Activated CD4-positive, alpha-beta T cell treated with anti-CD3 and anti-CD28 coated beads for 48 hours (primary cell): Measurements from ENCODE around the gene RNF213.
A peak's percentile ranks its signal among the peaks of the same experiment; 100 is the strongest.
"Not testable (repeated sequence)": the region's sequence is repeated elsewhere in the genome, so short reads cannot be mapped to it uniquely, and the experiment has no call there.

Experiments used
- DNase-seq: peaks from one replicate; pipeline ENCODE4 v3.0.0-alpha.2; 2020

Gene RNF213

GRCh38 chr17:80272366-80272765 is 11.7 kb downstream of the RNF213 start:
- no peak for DNase-seq

GRCh38 chr17:80274331-80274730 is 13.7 kb downstream of the RNF213 start:
- DNase-seq = no peak

GRCh38 chr17:80274871-80275449 is 14.3 kb downstream of the RNF213 start:
- no peak for DNase-seq

- DNase-seq = not testable (repeated sequence)
These were observed 15.2 kb downstream of the RNF213 start for GRCh38 chr17:80275857-80276256.

DNA sequence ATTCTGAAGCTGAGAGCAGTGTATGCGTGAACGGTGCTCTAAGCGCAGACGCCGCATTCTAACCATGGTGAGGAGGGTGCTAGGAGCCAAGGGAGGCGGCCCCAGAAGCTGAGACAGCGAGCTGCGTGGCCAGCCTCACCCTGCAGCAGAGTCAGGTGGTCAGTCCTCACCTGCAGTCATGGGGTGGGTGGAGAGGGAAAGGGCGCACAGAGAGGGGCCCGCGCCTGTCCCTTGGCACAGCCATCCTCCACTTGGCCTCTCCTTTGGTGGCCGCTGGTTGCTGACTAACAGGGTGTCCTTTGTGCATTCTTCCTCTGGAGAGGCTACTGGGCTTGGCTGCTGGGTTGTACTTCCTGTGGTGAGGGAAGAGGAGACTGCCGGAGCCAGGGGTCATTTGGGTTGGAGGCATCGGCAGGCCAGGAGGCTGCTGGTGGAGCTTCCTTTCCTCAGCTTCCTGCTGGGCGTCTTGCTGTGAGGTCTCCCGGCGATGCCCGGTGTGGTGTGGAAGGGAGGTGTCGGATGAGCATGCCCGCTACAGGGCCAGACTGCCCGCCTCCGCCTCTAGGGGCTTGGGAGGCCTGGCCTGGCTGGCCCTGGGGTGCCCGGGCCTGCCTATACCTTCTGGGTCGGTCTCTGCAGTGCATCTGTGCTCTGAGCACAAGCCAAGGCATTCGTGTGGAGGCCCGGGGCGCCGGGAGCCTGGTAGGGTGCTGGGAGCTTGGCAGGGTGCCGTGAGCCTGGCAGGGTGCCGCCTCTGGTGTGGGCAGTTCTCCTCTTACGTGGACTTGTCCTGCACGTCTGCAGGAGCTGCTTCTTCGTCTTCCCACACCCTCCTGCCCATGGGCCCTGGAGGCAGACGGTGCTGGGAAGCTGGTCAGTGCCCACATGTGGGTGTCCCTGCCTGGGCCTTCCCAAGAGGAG is 17.4 kb downstream of the RNF213 start:
- no peak for DNase-seq

GRCh38 chr17:80279895-80280294 is 19.2 kb downstream of the RNF213 start:
- DNase-seq = no peak

DNA sequence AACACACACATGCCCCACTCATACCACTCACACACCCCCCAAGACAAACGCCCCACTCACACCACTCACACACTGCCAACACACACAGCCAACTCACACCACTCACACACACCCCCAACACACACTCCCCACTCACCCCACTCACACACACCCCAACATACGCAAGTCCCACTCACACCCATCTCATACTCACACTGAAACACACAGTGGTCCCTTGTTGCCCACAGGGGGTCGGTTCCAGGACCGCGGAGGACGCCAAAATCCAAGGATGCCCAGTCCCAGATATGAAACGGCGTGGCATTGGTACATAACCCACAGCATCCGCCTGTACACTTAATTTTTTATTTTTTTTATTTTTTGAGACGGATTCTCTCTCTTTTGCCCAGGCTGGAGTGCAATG is 20.9 kb downstream of the RNF213 start:
- no peak for DNase-seq

DNA sequence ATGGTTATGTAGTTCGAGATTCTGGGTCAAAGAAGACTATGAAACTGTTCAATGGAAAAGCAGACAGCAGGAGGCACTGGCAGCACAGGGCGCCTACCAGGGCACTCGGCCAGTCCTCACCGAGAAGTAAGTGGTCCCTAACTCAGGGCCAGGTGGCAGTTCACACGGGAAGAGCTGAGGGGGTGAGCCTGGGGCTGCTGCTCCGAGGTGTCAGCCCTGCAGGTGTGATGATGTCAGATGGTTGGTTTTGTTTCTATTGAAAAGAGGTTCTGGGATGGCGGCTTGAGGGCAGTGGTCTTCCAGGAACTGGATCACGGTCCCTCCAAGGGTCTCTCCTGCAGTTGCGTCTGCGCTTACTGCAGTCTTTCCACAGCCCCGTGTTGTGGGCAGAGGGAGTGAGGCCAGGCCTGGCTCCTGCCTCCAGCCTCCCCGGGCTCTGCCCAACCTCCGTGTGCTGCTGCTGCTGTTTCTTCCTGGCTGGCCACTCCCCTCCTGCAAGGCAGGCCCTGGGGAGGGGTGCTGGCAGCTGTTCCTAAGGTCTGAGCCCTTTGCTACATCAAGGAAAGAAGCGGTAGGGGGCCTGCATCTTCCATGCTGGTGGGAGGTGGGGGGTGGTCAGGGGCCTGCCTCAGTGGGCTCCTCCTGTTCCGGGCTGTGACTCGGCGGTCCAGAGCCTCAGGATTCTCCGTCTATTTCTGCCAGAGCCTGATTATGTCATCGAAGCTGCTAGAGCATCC is 22.6 kb downstream of the RNF213 start:
- DNase-seq = no peak

DNA sequence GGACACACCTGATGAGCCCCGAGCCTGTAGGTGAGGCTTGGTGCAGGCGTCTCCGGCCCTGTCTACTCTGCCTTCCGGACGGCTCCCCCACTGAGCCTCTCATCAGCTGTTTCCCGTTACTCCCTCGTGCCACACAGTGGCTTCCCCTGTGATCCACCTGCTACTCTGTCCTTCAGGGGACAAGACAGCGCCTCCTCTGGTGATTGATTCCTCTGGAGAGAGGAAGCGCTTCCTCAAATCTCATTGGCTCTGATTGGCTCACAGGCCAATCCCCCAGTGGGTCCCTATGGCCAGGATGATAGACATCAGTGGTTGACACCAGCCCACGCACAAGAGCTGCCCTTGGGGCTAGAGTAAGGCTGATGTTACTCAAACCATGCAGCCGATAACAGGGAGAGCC is 24.0 kb downstream of the RNF213 start:
- peak; percentile 48 for DNase-seq

DNA sequence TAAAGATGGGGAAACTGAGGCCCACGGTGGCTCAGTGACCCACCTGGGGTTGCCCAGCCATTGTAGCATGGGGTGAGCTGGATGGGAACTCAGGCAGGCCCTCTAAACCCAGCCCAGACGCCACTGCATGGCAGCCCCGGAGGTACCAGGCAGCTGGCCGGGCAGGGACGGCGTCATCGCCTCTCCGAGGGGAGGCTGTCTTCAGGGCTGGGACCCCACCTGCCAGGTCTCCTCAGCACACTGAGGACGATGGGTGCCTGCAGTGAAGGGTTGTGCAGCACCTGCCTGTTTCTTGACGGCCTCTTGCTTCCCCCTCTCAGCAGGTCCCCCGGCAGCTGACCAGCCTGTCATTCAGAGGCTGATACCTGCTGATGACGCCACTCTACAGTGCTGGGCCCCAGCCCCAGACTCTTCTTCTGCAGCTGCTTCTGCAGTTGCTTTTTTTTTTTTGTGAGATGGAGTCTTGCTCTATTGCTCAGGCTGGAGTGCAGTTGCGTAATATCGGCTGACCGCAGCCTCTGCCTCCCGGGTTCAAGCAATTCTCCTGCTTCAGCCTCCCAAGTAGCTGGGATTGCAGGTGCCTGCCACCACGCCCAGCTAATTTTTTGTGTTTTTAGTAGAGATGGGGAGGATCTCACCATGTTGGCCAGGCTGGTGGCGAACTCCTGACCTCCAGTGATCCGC is 24.7 kb downstream of the RNF213 start:
- no peak for DNase-seq

GRCh38 chr17:80286638-80286960 is 25.9 kb downstream of the RNF213 start:
- DNase-seq = no peak

GRCh38 chr17:80287038-80287437 is 26.4 kb downstream of the RNF213 start:
- DNase-seq = no peak

GRCh38 chr17:80287806-80288567 is 27.3 kb downstream of the RNF213 start:
- no peak for DNase-seq

- DNase-seq = no peak
These were observed 29.0 kb downstream of the RNF213 start for GRCh38 chr17:80289616-80290015.

- no peak for DNase-seq
These were observed 29.5 kb downstream of the RNF213 start for GRCh38 chr17:80290156-80290555.

DNA sequence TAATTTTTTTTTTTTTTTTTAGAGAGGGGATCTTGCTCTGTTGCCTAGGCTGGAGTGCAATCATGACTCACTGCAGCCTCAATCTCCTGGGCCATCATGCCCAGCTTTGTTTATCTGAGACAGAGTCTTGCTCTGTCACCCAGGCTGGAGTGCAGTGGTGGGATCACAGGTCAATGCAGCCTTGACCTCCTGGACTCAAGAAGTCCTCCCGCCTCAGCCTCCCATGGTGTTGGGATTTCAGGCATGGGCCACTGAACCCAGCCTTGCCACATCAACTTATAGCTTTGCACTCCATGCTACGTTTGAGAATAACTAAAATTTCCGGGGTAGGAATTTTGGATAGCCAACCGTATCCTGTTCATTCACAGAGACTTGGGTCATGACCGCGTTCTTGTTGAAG is 30.6 kb downstream of the RNF213 start:
- no peak for DNase-seq

DNA sequence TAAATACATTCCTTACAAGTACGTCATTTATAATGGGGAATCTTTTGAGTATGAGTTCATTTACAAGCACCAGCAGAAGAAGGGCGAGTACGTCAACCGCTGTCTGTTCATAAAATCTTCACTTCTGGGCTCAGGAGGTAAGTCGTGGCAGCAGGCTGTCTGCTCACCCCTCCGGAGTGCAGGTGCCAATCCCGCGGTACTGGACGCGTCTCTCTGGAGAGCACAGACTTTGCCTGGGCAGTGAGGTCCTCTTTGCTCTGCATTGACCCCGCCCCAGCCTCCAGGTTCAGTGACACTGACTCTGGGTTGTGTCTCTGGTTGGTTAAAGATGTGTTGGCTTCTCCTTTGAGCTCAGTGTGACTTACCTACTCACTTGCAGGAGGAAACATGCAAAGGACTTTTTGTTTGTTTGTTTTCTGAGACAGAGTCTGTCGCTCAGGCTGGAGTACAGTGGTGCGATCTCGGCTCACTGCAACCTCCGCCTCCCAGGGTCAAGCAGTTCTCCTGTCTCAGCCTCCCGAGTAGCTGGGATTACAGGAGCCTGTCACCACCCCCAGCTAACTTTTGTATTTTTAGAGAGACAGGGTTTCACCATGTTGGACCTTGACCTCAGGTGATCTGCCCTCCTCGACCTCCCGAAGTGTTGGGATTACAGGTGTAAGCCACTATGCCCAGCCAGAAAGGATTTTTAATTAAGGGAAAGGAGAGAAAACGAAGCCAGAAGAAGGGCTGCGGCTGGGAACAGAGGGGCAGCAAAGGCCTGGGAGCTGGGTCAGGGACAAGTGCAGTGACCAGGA is 31.2 kb downstream of the RNF213 start:
- no peak for DNase-seq

DNA sequence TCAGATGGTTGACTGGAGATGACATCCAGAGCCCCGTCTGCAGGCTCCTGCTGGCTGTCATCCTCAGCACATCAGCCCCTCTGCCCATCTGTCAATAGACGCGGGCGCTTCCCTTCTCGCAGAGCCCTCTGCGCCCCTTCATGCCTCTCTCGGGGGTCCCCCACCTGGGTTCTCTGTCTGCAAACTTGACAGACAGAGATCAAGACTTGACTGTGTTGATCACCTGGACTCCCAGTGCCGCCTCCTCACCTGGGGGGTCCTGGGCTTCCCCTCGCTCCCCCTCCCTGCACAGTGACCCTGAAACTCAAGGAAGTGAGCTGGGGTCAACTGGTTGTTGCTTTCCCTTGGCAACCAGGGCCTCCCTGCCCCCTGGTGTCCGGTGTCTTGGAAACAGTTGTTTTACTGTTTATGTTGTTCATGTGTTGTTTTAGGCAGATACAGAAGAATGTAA is 31.9 kb downstream of the RNF213 start:
- no peak for DNase-seq

GRCh38 chr17:80294210-80294609 is 33.6 kb downstream of the RNF213 start:
- no peak for DNase-seq

DNA sequence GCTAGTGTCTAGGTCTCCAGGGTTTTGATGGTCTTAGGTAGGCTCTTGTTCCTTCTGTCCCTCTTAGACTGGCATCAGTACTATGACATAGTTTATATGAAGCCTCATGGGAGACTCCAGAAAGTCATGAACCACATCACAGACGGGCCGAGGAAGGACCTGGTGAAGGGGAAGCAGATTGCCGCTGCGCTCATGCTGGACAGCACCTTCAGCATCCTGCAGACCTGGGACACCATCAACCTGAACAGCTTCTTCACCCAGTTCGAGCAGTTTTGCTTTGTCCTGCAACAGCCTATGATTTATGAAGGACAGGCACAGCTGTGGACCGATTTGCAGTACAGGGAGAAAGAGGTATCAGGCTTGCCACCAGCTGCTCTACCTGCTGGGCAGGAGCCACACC is 34.0 kb downstream of the RNF213 start:
- no peak for DNase-seq

- no peak for DNase-seq
These were observed 34.5 kb downstream of the RNF213 start for GRCh38 chr17:80295146-80295545.

DNA sequence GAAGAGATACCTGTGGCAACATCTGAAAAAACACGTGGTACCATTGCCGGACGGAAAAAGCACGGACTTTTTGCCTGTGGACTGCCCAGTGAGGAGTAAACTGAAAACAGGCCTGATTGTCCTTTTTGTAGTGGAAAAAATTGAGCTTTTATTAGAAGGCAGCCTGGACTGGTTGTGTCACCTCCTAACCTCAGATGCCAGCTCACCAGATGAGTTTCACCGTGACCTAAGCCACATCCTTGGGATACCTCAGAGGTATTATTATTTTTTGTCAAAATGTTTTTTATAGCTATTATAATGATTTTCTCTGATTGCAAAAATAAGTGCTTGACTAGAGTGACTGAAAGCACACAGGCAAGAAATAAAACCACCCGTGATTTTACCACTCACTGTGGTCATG is 34.9 kb downstream of the RNF213 start:
- no peak for DNase-seq
